GM23338 (cell line): Measurements from ENCODE around the gene DST. TPM values are rescaled to one million over a fixed set of nuclear protein-coding genes. Genes with fewer than 3 reads are reported as not detected.

Source experiments
- ATAC-seq: fragments of 200-7000 bp; cut with Tn5 transposase; 3 replicates; pipeline ENCODE4 v1.9.1; 2020
- DNase-seq: peaks from one replicate; pipeline ENCODE4 v3.0.0-alpha.2; 2015; ENCODE audit warnings: low spot score
- H2AFZ ChIP-seq: fragments of 200-600 bp; sonication (generic); 2 replicates; pipeline ENCODE4 v1.8.0; 2016; ENCODE audit warnings: antibody characterized with exemption, mild to moderate bottlenecking, moderate library complexity
- H3F3A ChIP-seq: fragments of 200-600 bp; sonication (generic); replicated peaks from 2 replicates; pipeline ENCODE4 v1.8.0; 2017; ENCODE audit warnings: antibody characterized with exemption, mixed run types, low read depth
- H3K27ac ChIP-seq: fragments of 200-600 bp; sonication (generic); 2 replicates; pipeline ENCODE4 v1.6.1; 2016; ENCODE audit warnings: low read depth
- H3K27me3 ChIP-seq: fragments of 200-600 bp; sonication (generic); 2 replicates; pipeline ENCODE4 v1.8.0; 2016; ENCODE audit warnings: mild to moderate bottlenecking, mixed run types, moderate library complexity; ENCODE audit not compliant: insufficient read depth
- H3K36me3 ChIP-seq: fragments of 200-600 bp; sonication (generic); 2 replicates; pipeline ENCODE4 v1.8.0; 2016; ENCODE audit warnings: mild to moderate bottlenecking; ENCODE audit not compliant: insufficient read depth
- H3K4me1 ChIP-seq: fragments of 200-600 bp; sonication (generic); 2 replicates; pipeline ENCODE4 v1.8.0; 2016; ENCODE audit warnings: mild to moderate bottlenecking, moderate library complexity; ENCODE audit not compliant: insufficient read depth
- H3K4me2 ChIP-seq: fragments of 200-600 bp; sonication (generic); 2 replicates; pipeline ENCODE4 v1.7.1; 2017; ENCODE audit warnings: mixed run types
- H3K4me3 ChIP-seq: fragments of 200-600 bp; sonication (generic); 2 replicates; pipeline ENCODE4 v1.6.1; 2016; ENCODE audit warnings: mixed run types
- H3K79me2 ChIP-seq: fragments of 200-600 bp; sonication (generic); replicated peaks from 2 replicates; pipeline ENCODE4 v1.8.0; 2017; ENCODE audit warnings: mild to moderate bottlenecking; ENCODE audit not compliant: insufficient read depth
- H3K9me2 ChIP-seq: fragments of 200-600 bp; sonication (generic); 2 replicates; pipeline ENCODE4 v1.8.0; 2017; ENCODE audit not compliant: insufficient read depth
- H4K20me1 ChIP-seq: fragments of 200-600 bp; sonication (generic); replicated peaks from 2 replicates; pipeline ENCODE4 v1.8.0; 2017; ENCODE audit warnings: mild to moderate bottlenecking; ENCODE audit not compliant: insufficient read depth
- H3K27ac Mint-ChIP-seq: 2 replicates; pipeline ENCODE4 v1.8.0; 2020; ENCODE audit warnings: inconsistent platforms, mild to moderate bottlenecking, moderate library complexity, mixed read lengths
- H3K27me3 Mint-ChIP-seq: 3 replicates; pipeline ENCODE4 v1.8.0; 2022; ENCODE audit warnings: low read depth, mild to moderate bottlenecking, moderate library complexity, mixed read lengths, inconsistent platforms; ENCODE audit not compliant: insufficient read depth, poor library complexity
- H3K36me3 Mint-ChIP-seq: 3 replicates; pipeline ENCODE4 v1.8.0; 2021; ENCODE audit warnings: low read depth, mild to moderate bottlenecking, inconsistent platforms, moderate library complexity, mixed read lengths
- H3K4me1 Mint-ChIP-seq: 3 replicates; pipeline ENCODE4 v1.8.0; 2020; ENCODE audit warnings: mild to moderate bottlenecking, inconsistent platforms, mixed read lengths
- H3K4me3 Mint-ChIP-seq: 3 replicates; pipeline ENCODE4 v1.8.0; 2021; ENCODE audit warnings: moderate library complexity, mild to moderate bottlenecking, inconsistent platforms, mixed read lengths
- H3K9me3 Mint-ChIP-seq: 3 replicates; pipeline ENCODE4 v1.8.0; 2020; ENCODE audit warnings: moderate library complexity, mild to moderate bottlenecking, inconsistent platforms, mixed read lengths
- CTCF ChIP-seq, 2 experiments: fragments of 200-600 bp in 1 of 2; sonication (generic) in 1 of 2; conservative IDR thresholded peaks; 2 replicates each; pipeline versions ENCODE4 v1.5.1 to v1.6.1; 2016 to 2017; ENCODE audit warnings: antibody characterized with exemption in 2 of 2, low read depth in 2 of 2, mild to moderate bottlenecking in 2 of 2, moderate library complexity in 1 of 2
- EZH2 ChIP-seq: fragments of 200-600 bp; sonication (generic); IDR thresholded peaks from one replicate; pipeline ENCODE4 v1.8.0; 2017; ENCODE audit warnings: antibody characterized with exemption, mild to moderate bottlenecking, low read depth; ENCODE audit not compliant: unreplicated experiment
- EZH2phosphoT487 ChIP-seq: fragments of 200-600 bp; sonication (generic); IDR thresholded peaks from one replicate; pipeline ENCODE4 v1.8.1; 2018; ENCODE audit warnings: antibody characterized with exemption; ENCODE audit not compliant: unreplicated experiment
- JUNB ChIP-seq: IDR thresholded peaks from one replicate; pipeline ENCODE4 v1.6.1; 2016; ENCODE audit warnings: antibody characterized with exemption; ENCODE audit not compliant: unreplicated experiment
- REST ChIP-seq: IDR thresholded peaks from one replicate; pipeline ENCODE4 v1.6.1; 2018; ENCODE audit warnings: antibody characterized with exemption; ENCODE audit not compliant: unreplicated experiment
- STAT1 ChIP-seq: IDR thresholded peaks from one replicate; pipeline ENCODE4 v1.6.1; 2016; ENCODE audit warnings: antibody characterized with exemption; ENCODE audit not compliant: unreplicated experiment
- ZNF114 ChIP-seq: fragments of 250-450 bp; sonication (Bioruptor Pico); IDR thresholded peaks from 2 replicates; pipeline ENCODE4 v1.5.0; 2020; ENCODE audit warnings: mild to moderate bottlenecking, moderate library complexity
- ZNF462 ChIP-seq: fragments of 250-450 bp; sonication (Bioruptor Pico); IDR thresholded peaks from 2 replicates; pipeline ENCODE4 v1.5.0; 2020; ENCODE audit warnings: mild to moderate bottlenecking, moderate library complexity
- polyA plus RNA-seq: library from polyadenylated mRNA; unstranded; fragments of >200 nt; fragmentation: Nextera tagmentation; extraction: Ambion mirVana; gene quantifications from 2 replicates; pipeline ENCODE4 v1.2.1, GENCODE V29; 2016
- total RNA-seq: library from RNA; depleted of rRNA; stranded (reverse); fragments of >200 nt; shearing (Covaris generic); gene quantifications from 2 replicates; pipeline ENCODE4 v1.2.3, GENCODE V29; 2014

DST gene
- total and polyA plus RNA-seq, 2 experiments from 2014 or later, result 88.7 to 188 TPM

DNA sequence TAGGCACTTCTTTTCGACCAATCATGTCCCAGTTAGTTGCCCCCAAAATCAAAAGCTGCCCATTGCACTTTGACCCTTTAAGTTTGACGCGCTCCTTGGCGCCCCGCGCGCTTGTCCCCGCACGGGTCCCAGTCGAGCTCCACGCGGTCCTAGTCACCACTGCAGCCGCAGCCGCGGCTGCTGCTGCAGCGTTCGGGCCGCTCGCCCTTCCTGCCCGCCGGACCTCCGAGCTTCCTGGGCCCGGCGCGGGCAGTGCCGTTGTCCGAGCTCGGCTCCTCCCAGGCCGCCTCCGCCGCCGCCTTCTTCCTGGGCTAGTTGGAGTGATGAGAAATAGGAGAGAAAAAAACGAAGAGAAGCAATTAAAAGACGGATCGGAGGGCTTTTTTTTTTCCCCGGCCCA lies 209.6 kb downstream of the DST start:
- H4K20me1 ChIP-seq, result no peaks in the 10 kb centered on the region
- H3K9me2 ChIP-seq, result peaks cover 5% of the 10 kb centered on the region; the same call in 1 of the 2 replicates
- no peak for DNase-seq
- H3K27me3 ChIP-seq, result no peaks in the 10 kb centered on the region
- H3K36me3 ChIP-seq, result no peaks in the 10 kb centered on the region
- no peak overlapping the region for H3K4me3 ChIP-seq
- H3K4me2 ChIP-seq, result no peak overlapping the region
- Mint-ChIP-seq H3K27me3 (peaks cover 7% of the 10 kb centered on the region), H3K36me3 (peaks cover 5% of the 10 kb centered on the region; the same call in 2 of the 3 replicates), H3K9me3 (peaks cover 15% of the 10 kb centered on the region), H3K4me1 (no peaks in the 10 kb centered on the region), H3K4me3 (no peak overlapping the region), H3K27ac (no peak overlapping the region)
- H2AFZ ChIP-seq, result no peak overlapping the region
- H3K4me1 ChIP-seq, result no peaks in the 10 kb centered on the region
- no peaks in the 10 kb centered on the region for H3K79me2 ChIP-seq
- no peak overlapping the region for H3K27ac ChIP-seq
- ATAC-seq, result peak; percentile 52
- no peak for TF ChIP-seq ZNF114
- TF ChIP-seq ZNF462 (CRISPR knock-in tag), result no peak
- no peak for TF ChIP-seq EZH2
- TF ChIP-seq REST, result no peak
- TF ChIP-seq STAT1, result no peak
- no peak for TF ChIP-seq EZH2phosphoT487
- TF ChIP-seq CTCF (conservative IDR thresholded peaks at IDR 0.05; ENCODE audit: low read depth in 2 of 2), result no peak
- TF ChIP-seq JUNB, result no peak
- H3F3A ChIP-seq, result no peaks in the 10 kb centered on the region
